GM23338 (cell line): Measurements from ENCODE around the gene FLNB. TPM values are rescaled to one million over a fixed set of nuclear protein-coding genes. Genes with fewer than 3 reads are reported as not detected.

Experiments
- ATAC-seq: fragments of 200-7000 bp; cut with Tn5 transposase; 3 replicates; pipeline ENCODE4 v1.9.1; 2020
- DNase-seq: peaks from one replicate; pipeline ENCODE4 v3.0.0-alpha.2; 2015; ENCODE audit warnings: low spot score
- H2AFZ ChIP-seq: fragments of 200-600 bp; sonication (generic); 2 replicates; pipeline ENCODE4 v1.8.0; 2016; ENCODE audit warnings: antibody characterized with exemption, mild to moderate bottlenecking, moderate library complexity
- H3F3A ChIP-seq: fragments of 200-600 bp; sonication (generic); replicated peaks from 2 replicates; pipeline ENCODE4 v1.8.0; 2017; ENCODE audit warnings: antibody characterized with exemption, mixed run types, low read depth
- H3K27ac ChIP-seq: fragments of 200-600 bp; sonication (generic); 2 replicates; pipeline ENCODE4 v1.6.1; 2016; ENCODE audit warnings: low read depth
- H3K27me3 ChIP-seq: fragments of 200-600 bp; sonication (generic); 2 replicates; pipeline ENCODE4 v1.8.0; 2016; ENCODE audit warnings: mild to moderate bottlenecking, mixed run types, moderate library complexity; ENCODE audit not compliant: insufficient read depth
- H3K36me3 ChIP-seq: fragments of 200-600 bp; sonication (generic); 2 replicates; pipeline ENCODE4 v1.8.0; 2016; ENCODE audit warnings: mild to moderate bottlenecking; ENCODE audit not compliant: insufficient read depth
- H3K4me1 ChIP-seq: fragments of 200-600 bp; sonication (generic); 2 replicates; pipeline ENCODE4 v1.8.0; 2016; ENCODE audit warnings: mild to moderate bottlenecking, moderate library complexity; ENCODE audit not compliant: insufficient read depth
- H3K4me2 ChIP-seq: fragments of 200-600 bp; sonication (generic); 2 replicates; pipeline ENCODE4 v1.7.1; 2017; ENCODE audit warnings: mixed run types
- H3K4me3 ChIP-seq: fragments of 200-600 bp; sonication (generic); 2 replicates; pipeline ENCODE4 v1.6.1; 2016; ENCODE audit warnings: mixed run types
- H3K79me2 ChIP-seq: fragments of 200-600 bp; sonication (generic); replicated peaks from 2 replicates; pipeline ENCODE4 v1.8.0; 2017; ENCODE audit warnings: mild to moderate bottlenecking; ENCODE audit not compliant: insufficient read depth
- H3K9me2 ChIP-seq: fragments of 200-600 bp; sonication (generic); 2 replicates; pipeline ENCODE4 v1.8.0; 2017; ENCODE audit not compliant: insufficient read depth
- H4K20me1 ChIP-seq: fragments of 200-600 bp; sonication (generic); replicated peaks from 2 replicates; pipeline ENCODE4 v1.8.0; 2017; ENCODE audit warnings: mild to moderate bottlenecking; ENCODE audit not compliant: insufficient read depth
- H3K27ac Mint-ChIP-seq: 2 replicates; pipeline ENCODE4 v1.8.0; 2020; ENCODE audit warnings: inconsistent platforms, mild to moderate bottlenecking, moderate library complexity, mixed read lengths
- H3K27me3 Mint-ChIP-seq: 3 replicates; pipeline ENCODE4 v1.8.0; 2022; ENCODE audit warnings: low read depth, mild to moderate bottlenecking, moderate library complexity, mixed read lengths, inconsistent platforms; ENCODE audit not compliant: insufficient read depth, poor library complexity
- H3K36me3 Mint-ChIP-seq: 3 replicates; pipeline ENCODE4 v1.8.0; 2021; ENCODE audit warnings: low read depth, mild to moderate bottlenecking, inconsistent platforms, moderate library complexity, mixed read lengths
- H3K4me1 Mint-ChIP-seq: 3 replicates; pipeline ENCODE4 v1.8.0; 2020; ENCODE audit warnings: mild to moderate bottlenecking, inconsistent platforms, mixed read lengths
- H3K4me3 Mint-ChIP-seq: 3 replicates; pipeline ENCODE4 v1.8.0; 2021; ENCODE audit warnings: moderate library complexity, mild to moderate bottlenecking, inconsistent platforms, mixed read lengths
- H3K9me3 Mint-ChIP-seq: 3 replicates; pipeline ENCODE4 v1.8.0; 2020; ENCODE audit warnings: moderate library complexity, mild to moderate bottlenecking, inconsistent platforms, mixed read lengths
- CREB1 ChIP-seq: fragments of 250-450 bp; sonication (Bioruptor Pico); IDR thresholded peaks from 2 replicates; pipeline ENCODE4 v1.5.0; 2020; ENCODE audit warnings: low read depth, mild to moderate bottlenecking, moderate library complexity
- CTCF ChIP-seq, 2 experiments: fragments of 200-600 bp in 1 of 2; sonication (generic) in 1 of 2; conservative IDR thresholded peaks; 2 replicates each; pipeline versions ENCODE4 v1.5.1 to v1.6.1; 2016 to 2017; ENCODE audit warnings: antibody characterized with exemption in 2 of 2, low read depth in 2 of 2, mild to moderate bottlenecking in 2 of 2, moderate library complexity in 1 of 2
- ETS1 ChIP-seq: IDR thresholded peaks from 2 replicates; pipeline ENCODE4 v1.6.1; 2016; ENCODE audit warnings: antibody characterized with exemption
- EZH2 ChIP-seq: fragments of 200-600 bp; sonication (generic); IDR thresholded peaks from one replicate; pipeline ENCODE4 v1.8.0; 2017; ENCODE audit warnings: antibody characterized with exemption, mild to moderate bottlenecking, low read depth; ENCODE audit not compliant: unreplicated experiment
- EZH2phosphoT487 ChIP-seq: fragments of 200-600 bp; sonication (generic); IDR thresholded peaks from one replicate; pipeline ENCODE4 v1.8.1; 2018; ENCODE audit warnings: antibody characterized with exemption; ENCODE audit not compliant: unreplicated experiment
- JUNB ChIP-seq: IDR thresholded peaks from one replicate; pipeline ENCODE4 v1.6.1; 2016; ENCODE audit warnings: antibody characterized with exemption; ENCODE audit not compliant: unreplicated experiment
- NANOG ChIP-seq: IDR thresholded peaks from 2 replicates; pipeline ENCODE4 v1.6.1; 2016; ENCODE audit warnings: antibody characterized with exemption, borderline replicate concordance
- POLR2AphosphoS5 ChIP-seq: IDR thresholded peaks from 2 replicates; pipeline ENCODE4 v1.6.1; 2016; ENCODE audit warnings: antibody characterized with exemption, low read depth
- REST ChIP-seq: IDR thresholded peaks from one replicate; pipeline ENCODE4 v1.6.1; 2018; ENCODE audit warnings: antibody characterized with exemption; ENCODE audit not compliant: unreplicated experiment
- STAT1 ChIP-seq: IDR thresholded peaks from one replicate; pipeline ENCODE4 v1.6.1; 2016; ENCODE audit warnings: antibody characterized with exemption; ENCODE audit not compliant: unreplicated experiment
- ZNF331 ChIP-seq: fragments of 250-450 bp; sonication (Bioruptor Pico); IDR thresholded peaks from 2 replicates; pipeline ENCODE4 v1.5.0; 2020; ENCODE audit warnings: low read depth, mild to moderate bottlenecking, moderate library complexity
- polyA plus RNA-seq: library from polyadenylated mRNA; unstranded; fragments of >200 nt; fragmentation: Nextera tagmentation; extraction: Ambion mirVana; gene quantifications from 2 replicates; pipeline ENCODE4 v1.2.1, GENCODE V29; 2016
- total RNA-seq: library from RNA; depleted of rRNA; stranded (reverse); fragments of >200 nt; shearing (Covaris generic); gene quantifications from 2 replicates; pipeline ENCODE4 v1.2.3, GENCODE V29; 2014

The FLNB gene
- total and polyA plus RNA-seq, 2 experiments from 2014 or later: 39.7 to 179 TPM

- H3K36me3 Mint-ChIP-seq: peaks cover 73% of the 10 kb centered on the region
- Histone ChIP-seq H3K4me3 (no peak overlapping the region), H2AFZ (no peak overlapping the region), H4K20me1 (peaks cover 8% of the 10 kb centered on the region; the same call in 1 of the 2 replicates), H3K4me1 (no peaks in the 10 kb centered on the region), H3K4me2 (no peak overlapping the region), H3K9me2 (no peaks in the 10 kb centered on the region), H3F3A (no peaks in the 10 kb centered on the region), H3K27me3 (no peaks in the 10 kb centered on the region), H3K36me3 (peaks cover 47% of the 10 kb centered on the region), H3K27ac (no peak overlapping the region), H3K79me2 (no peaks in the 10 kb centered on the region)
- no peak for TF ChIP-seq NANOG
- TF ChIP-seq EZH2phosphoT487: no peak
- no peak for TF ChIP-seq STAT1
- TF ChIP-seq JUNB: no peak
- TF ChIP-seq REST: no peak
- TF ChIP-seq ETS1: no peak
- TF ChIP-seq ZNF331 (CRISPR knock-in tag): no peak
- no peak for TF ChIP-seq CREB1 (CRISPR knock-in tag)
- TF ChIP-seq POLR2AphosphoS5: no peak
- no peak for TF ChIP-seq CTCF (conservative IDR thresholded peaks at IDR 0.05; ENCODE audit: low read depth in 2 of 2)
- no peak for TF ChIP-seq EZH2
- ATAC-seq (no peak), DNase-seq (no peak)
- H3K27me3 Mint-ChIP-seq: no peaks in the 10 kb centered on the region
- H3K4me1 Mint-ChIP-seq: no peaks in the 10 kb centered on the region
- no peaks in the 10 kb centered on the region for H3K9me3 Mint-ChIP-seq
- no peak overlapping the region for H3K4me3 Mint-ChIP-seq
- H3K27ac Mint-ChIP-seq: no peak overlapping the region
Observed at GRCh38 chr3:58106640-58107039, 98.4 kb downstream of the FLNB start.
